SK-N-MC (cell line): ENCODE results near the gene RFWD3.
A peak's percentile ranks its signal among the peaks of the same experiment; 100 is the strongest.

ENCODE experiments used
- DNase-seq: peaks from one replicate; pipeline ENCODE4 v3.0.0-alpha.2; 2011; ENCODE audit warnings: low read depth, low spot score
- H3K27ac ChIP-seq: fragments of 200-600 bp; sonication (generic); 2 replicates; pipeline ENCODE4 v1.5.1; 2016; ENCODE audit warnings: mixed run types
- H3K36me3 ChIP-seq: fragments of 200-600 bp; sonication (generic); 2 replicates; pipeline ENCODE4 v1.6.1; 2017; ENCODE audit warnings: antibody characterized with exemption, low read length, mixed read lengths; ENCODE audit not compliant: insufficient read depth
- H3K4me3 ChIP-seq: fragments of 200-600 bp; sonication (generic); 2 replicates; pipeline ENCODE4 v1.5.1; 2016
- H3K9ac ChIP-seq: fragments of 200-600 bp; sonication (generic); 2 replicates; pipeline ENCODE4 v1.8.0; 2017; ENCODE audit warnings: mixed run types, mixed read lengths; ENCODE audit not compliant: insufficient read length
- H3K9me3 ChIP-seq: fragments of 200-600 bp; sonication (generic); 2 replicates; pipeline ENCODE4 v1.6.1; 2017; ENCODE audit warnings: low read depth, mild to moderate bottlenecking, antibody characterized with exemption, low read length, moderate library complexity, mixed read lengths
- EZH2 ChIP-seq: fragments of 200-600 bp; sonication (generic); IDR thresholded peaks from one replicate; pipeline ENCODE4 v1.6.1; 2017; ENCODE audit warnings: antibody characterized with exemption
- FOXP2 ChIP-seq: optimal IDR thresholded peaks from 2 replicates; pipeline ENCODE3; 2011; ENCODE audit warnings: mild to moderate bottlenecking, moderate library complexity; ENCODE audit not compliant: insufficient read depth; ENCODE audit errors: extremely low read length, control extremely low read depth
- POLR2AphosphoS5 ChIP-seq: IDR thresholded peaks from 2 replicates; pipeline ENCODE4 v1.6.1; 2012; ENCODE audit warnings: mild to moderate bottlenecking, low read depth, low read length, borderline replicate concordance

Gene RFWD3

DNA sequence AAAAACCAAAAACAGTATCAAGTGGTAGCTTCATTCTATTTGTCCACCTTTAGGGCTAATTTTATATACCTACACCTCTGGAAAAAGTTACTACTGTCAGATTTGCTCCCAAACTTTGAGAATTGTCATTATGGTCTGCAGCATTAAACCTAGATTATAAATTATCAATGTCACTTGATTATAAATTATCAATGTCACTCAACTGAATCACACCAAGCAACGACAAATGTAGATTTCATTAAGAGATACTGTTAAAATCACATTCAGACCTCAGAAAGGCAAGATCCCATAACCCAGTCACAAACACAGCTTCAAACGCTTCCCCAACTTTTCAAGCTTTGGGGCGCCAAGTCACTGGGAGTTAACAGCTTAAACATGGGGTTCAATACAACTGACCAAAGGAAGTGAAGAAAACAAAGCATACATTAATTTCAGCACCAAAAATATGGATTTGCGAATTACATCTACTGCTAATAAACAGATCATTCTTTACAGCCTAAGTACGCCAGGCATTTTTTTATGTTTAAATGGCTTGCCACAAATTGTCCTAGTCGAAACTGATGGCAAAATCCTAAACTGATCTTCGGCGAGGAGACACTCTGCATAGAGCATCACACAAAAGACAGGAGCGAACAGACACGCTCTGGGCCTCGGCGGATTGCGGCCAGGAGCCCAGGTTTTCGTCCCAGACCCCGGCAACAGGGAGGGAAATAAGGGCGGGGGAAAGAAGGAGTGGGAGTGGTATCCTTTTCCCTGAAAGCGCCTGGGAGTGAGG is 60.7 kb downstream of the RFWD3 start:
- Histone ChIP-seq H3K27ac (peak overlapping the region; percentile 72), H3K36me3 (peaks cover 4% of the 10 kb centered on the region; the same call in 1 of the 2 replicates), H3K9me3 (no peaks in the 10 kb centered on the region), H3K4me3 (peak overlapping the region; percentile 91), H3K9ac (peak overlapping the region; percentile 88)
- no peak for TF ChIP-seq FOXP2
- no peak for TF ChIP-seq POLR2AphosphoS5
- no peak for TF ChIP-seq EZH2
- no peak for DNase-seq

DNA sequence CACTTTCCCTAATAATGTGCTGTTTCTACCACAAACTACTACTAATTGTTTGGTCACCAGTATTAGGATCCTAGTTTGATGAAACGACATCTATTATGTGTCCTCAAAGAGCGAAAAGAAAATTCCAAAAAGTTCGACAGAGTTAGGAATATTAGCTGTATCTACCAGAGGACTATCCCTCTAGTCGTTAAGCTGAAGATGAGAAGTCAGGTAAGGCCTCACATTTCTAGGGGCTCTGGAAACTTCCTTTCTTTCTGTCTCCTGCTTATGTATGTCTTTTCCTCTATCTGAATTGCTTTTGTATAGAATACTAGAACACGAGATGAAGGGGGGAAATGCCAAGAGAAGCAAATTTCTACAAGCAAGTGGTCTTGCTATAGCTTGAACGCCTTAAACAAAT is 61.3 kb downstream of the RFWD3 start:
- Histone ChIP-seq H3K4me3 (peak overlapping the region; percentile 91), H3K36me3 (peaks cover 4% of the 10 kb centered on the region; the same call in 1 of the 2 replicates), H3K9ac (peak overlapping the region; percentile 88), H3K27ac (peak overlapping the region; percentile 72), H3K9me3 (no peaks in the 10 kb centered on the region)
- no peak for DNase-seq
- TF ChIP-seq POLR2AphosphoS5 = no peak
- TF ChIP-seq EZH2 = no peak
- no peak for TF ChIP-seq FOXP2

DNA sequence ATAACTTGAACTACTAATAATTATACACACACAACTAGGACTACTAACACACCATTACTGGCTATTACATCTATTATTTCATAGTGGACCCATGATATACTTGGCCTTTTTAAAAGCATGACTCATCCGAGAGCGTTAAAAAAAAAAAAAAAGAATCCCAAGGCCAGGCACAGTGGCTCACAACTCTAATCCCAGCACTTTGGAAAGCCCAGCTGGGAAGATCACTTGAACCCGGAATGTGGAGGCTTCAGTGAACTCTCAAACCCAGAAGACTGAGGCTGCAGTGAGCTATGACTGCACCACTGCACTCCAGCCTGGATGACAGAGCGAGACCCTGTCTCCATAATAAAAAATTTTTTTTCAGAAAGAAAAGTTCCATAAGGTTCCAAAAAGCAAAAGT is 62.8 kb downstream of the RFWD3 start:
- Histone ChIP-seq H3K9ac (peak overlapping the region; percentile 88), H3K27ac (peak overlapping the region; percentile 60; the same call in 1 of the 2 replicates)

DNA sequence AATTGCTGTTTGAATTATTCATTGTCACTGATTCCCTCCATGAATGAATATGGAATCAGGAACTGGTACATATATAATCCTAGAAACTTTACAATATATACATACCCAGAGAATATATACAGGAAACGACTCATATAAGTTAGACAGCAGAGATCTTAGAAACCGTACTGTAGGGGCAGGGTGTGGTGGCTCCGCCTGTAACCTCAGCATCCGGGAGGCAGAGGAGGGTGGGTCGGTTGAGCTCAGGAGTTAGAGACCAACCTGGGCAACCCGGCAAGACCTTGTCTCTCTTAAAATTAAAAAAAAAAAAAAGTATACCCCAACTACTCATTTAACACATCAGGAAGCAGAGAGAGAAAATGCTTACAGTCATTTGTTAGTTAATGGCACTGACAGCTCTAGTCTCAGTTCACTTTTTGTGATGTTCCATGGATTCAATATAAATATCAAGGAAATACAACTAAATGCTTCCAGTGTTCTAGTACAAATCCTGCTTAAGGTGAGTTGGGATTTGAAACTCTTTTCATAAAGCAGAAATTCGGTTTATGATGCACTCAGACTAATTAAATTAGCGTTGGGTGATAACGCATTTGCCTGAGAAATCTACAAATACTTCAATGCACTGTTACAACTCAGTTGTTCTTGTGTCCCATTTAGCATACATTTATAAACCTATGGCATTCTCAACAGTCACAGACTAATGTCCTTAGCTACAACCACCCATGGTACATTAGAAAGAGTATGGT is 65.4 kb downstream of the RFWD3 start:
- no peak for DNase-seq
- peak overlapping the region; percentile 58; the same call in 1 of the 2 replicates for H3K27ac ChIP-seq
- TF ChIP-seq FOXP2 (no peak), POLR2AphosphoS5 (no peak), EZH2 (no peak)
- H3K4me3 ChIP-seq = peak overlapping the region; percentile 52
- H3K9me3 ChIP-seq = no peaks in the 10 kb centered on the region
- H3K36me3 ChIP-seq = peaks cover 15% of the 10 kb centered on the region
- H3K9ac ChIP-seq = no peak overlapping the region

More for the DNA sequence above, 62.8 kb downstream of the RFWD3 start:
- peak overlapping the region; percentile 91 for H3K4me3 ChIP-seq
- H3K9me3 ChIP-seq = no peaks in the 10 kb centered on the region
- peaks cover 4% of the 10 kb centered on the region; the same call in 1 of the 2 replicates for H3K36me3 ChIP-seq
- TF ChIP-seq EZH2 (no peak), FOXP2 (no peak), POLR2AphosphoS5 (no peak)
- DNase-seq = no peak

DNA sequence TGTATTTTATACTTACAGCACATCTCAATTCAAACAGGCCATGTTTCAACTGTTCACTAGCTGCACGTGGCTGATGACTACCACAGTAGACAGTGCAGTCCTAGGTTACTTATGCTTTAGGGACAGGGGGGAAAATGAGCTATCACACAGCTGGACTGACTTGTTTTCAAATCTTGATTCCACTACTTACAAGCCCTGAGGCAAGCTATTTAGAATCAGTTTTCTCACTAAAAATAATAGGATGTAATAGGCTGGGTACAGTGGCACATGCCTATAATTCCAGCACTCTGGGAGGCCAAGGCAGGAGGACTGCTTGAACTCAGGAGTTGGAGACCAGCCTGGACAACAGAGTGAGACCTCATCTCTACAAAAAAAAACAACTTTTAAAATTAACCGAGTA is 70.1 kb downstream of the RFWD3 start:
- H3K27ac ChIP-seq = no peak overlapping the region
- H3K9ac ChIP-seq = no peak overlapping the region
- H3K4me3 ChIP-seq = no peak overlapping the region
- no peak for DNase-seq
- H3K9me3 ChIP-seq = no peaks in the 10 kb centered on the region
- H3K36me3 ChIP-seq = peaks cover 18% of the 10 kb centered on the region; the same call in 1 of the 2 replicates
- TF ChIP-seq POLR2AphosphoS5 (no peak), EZH2 (no peak), FOXP2 (no peak)

DNA sequence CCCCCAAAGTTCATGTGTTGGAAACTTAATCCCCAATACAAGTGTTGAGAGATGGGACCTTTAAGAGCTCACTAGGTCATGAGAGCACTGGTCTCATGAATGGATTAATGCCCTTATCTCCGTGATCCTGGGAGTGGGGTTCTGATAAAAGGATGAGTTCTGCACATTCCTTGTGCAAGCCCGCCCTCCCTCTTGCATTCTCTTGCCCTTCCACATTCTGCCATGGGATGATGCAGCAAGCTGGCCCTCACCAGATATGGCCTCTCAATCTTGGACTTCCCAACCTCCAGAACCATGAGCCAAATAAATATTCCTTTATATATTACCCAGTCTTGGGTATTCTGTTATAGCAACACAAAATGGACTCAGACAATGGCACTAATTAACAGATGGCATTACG is 73.8 kb downstream of the RFWD3 start:
- DNase-seq = no peak
- Histone ChIP-seq H3K9me3 (no peaks in the 10 kb centered on the region), H3K36me3 (peaks cover 23% of the 10 kb centered on the region), H3K9ac (no peak overlapping the region), H3K4me3 (no peak overlapping the region), H3K27ac (no peak overlapping the region)
- TF ChIP-seq FOXP2 = no peak
- TF ChIP-seq EZH2 = no peak
- TF ChIP-seq POLR2AphosphoS5 = no peak

DNA sequence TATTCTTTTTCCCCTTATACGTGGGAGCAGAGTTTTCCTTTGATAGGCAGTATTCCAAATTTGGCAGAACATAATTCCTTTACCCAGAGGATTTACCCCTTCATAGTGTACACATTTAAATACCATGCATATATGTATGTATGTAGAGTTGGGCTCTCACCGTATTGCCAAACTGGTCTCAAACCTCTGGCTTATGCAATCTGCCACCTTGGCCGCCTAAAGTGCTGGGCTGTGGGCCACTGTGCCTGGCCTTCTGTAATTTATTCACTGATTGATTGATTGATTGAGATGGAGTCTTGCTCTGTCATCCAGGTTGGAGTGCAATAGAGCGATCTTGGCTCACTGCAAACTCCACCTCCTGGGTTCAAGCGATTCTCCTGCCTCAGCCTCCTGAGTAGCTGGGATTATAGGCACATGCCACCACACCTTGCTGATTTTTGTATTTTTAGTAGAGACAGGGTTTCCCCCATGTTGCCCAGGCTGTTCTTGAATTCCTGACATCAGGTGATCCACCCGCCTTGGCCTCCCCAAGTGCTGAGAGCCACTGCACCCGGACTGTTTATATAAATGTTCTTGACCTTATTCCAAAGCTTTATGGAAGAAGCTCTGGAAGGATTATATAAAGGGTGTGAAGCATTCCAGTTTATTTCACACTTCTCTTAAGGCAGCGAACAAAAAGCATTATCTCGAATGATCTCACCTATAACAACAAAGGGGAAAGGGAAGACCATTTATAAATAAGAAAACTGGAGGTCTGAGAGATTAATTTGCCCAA is 74.6 kb downstream of the RFWD3 start:
- no peak for DNase-seq

DNA sequence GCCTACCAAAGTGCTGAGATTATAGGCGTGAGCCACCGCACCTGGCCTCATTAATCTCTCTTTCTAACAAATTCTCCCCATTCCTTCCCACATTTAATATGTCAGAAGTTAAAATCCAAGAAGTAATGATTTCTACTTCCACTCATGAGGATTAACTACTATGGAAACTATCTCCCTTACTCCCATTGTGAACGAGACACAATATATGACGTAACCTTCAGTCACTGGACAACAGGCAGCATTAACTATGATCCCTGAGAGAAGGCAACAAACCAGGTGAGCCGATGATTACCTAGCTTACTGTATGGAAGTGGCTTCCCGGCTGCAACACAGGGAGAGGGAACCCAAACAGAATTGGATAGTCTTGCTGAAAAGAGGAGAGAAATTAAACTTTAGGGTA is 79.7 kb downstream of the RFWD3 start:
- DNase-seq = no peak

More for the DNA sequence above, 74.6 kb downstream of the RFWD3 start:
- Histone ChIP-seq H3K36me3 (peaks cover 26% of the 10 kb centered on the region), H3K4me3 (no peak overlapping the region), H3K27ac (0 out of 2 replicates have a peak overlapping the region, but pooled peaks have one; percentile 46), H3K9me3 (no peaks in the 10 kb centered on the region), H3K9ac (no peak overlapping the region)
- no peak for TF ChIP-seq FOXP2
- no peak for TF ChIP-seq EZH2
- no peak for TF ChIP-seq POLR2AphosphoS5

More for the DNA sequence above, 79.7 kb downstream of the RFWD3 start:
- Histone ChIP-seq H3K36me3 (peaks cover 15% of the 10 kb centered on the region), H3K4me3 (no peak overlapping the region), H3K9me3 (no peaks in the 10 kb centered on the region), H3K9ac (no peak overlapping the region), H3K27ac (peak overlapping the region; percentile 31; the same call in 1 of the 2 replicates)
- TF ChIP-seq POLR2AphosphoS5 (no peak), EZH2 (no peak), FOXP2 (no peak)
